Measurements from ENCODE around the gene SFMBT1.

- TF ChIP-seq, protein P1, sequence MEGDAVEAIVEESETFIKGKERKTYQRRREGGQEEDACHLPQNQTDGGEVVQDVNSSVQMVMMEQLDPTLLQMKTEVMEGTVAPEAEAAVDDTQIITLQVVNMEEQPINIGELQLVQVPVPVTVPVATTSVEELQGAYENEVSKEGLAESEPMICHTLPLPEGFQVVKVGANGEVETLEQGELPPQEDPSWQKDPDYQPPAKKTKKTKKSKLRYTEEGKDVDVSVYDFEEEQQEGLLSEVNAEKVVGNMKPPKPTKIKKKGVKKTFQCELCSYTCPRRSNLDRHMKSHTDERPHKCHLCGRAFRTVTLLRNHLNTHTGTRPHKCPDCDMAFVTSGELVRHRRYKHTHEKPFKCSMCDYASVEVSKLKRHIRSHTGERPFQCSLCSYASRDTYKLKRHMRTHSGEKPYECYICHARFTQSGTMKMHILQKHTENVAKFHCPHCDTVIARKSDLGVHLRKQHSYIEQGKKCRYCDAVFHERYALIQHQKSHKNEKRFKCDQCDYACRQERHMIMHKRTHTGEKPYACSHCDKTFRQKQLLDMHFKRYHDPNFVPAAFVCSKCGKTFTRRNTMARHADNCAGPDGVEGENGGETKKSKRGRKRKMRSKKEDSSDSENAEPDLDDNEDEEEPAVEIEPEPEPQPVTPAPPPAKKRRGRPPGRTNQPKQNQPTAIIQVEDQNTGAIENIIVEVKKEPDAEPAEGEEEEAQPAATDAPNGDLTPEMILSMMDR (IDR thresholded peaks at IDR 0.05) = peak; percentile 30
- TF ChIP-seq ELF1 (IDR thresholded peaks at IDR 0.05) (no peak), EZH2phosphoT487 (IDR thresholded peaks at IDR 0.05; ENCODE audit: borderline replicate concordance, low read depth) (no peak), MAX (IDR thresholded peaks at IDR 0.05; ENCODE audit: low read depth) (no peak), TAF1 (IDR thresholded peaks at IDR 0.05; ENCODE audit: borderline replicate concordance, low read depth, low read length) (no peak), YY1 (IDR thresholded peaks at IDR 0.05; ENCODE audit: low read depth) (no peak), SMC3 (IDR thresholded peaks at IDR 0.05; ENCODE audit: low read depth, low read length) (no peak), CHD2 (IDR thresholded peaks at IDR 0.05; ENCODE audit: low read length, partially characterized antibody) (no peak)
These were observed 153.1 kb downstream of the SFMBT1 start for GRCh38 chr3:52892625-52893311.
